Stimulated activated CD4-positive, alpha-beta T cell treated with anti-CD3 and anti-CD28 coated beads, Interleukin-4, amount 100 ng/mL, for 48 hours (primary cell): ENCODE measurements around the gene TYW1B.
"Not testable (repeated sequence)": the region's sequence is repeated elsewhere in the genome, so short reads cannot be mapped to it uniquely, and the experiment has no call there.

Experiments
- DNase-seq, 2 donors: peaks; one replicate each; pipeline ENCODE4 v3.0.0-alpha.2; 2020; ENCODE audit warnings: low read depth in 2 of 2

Gene TYW1B

DNA sequence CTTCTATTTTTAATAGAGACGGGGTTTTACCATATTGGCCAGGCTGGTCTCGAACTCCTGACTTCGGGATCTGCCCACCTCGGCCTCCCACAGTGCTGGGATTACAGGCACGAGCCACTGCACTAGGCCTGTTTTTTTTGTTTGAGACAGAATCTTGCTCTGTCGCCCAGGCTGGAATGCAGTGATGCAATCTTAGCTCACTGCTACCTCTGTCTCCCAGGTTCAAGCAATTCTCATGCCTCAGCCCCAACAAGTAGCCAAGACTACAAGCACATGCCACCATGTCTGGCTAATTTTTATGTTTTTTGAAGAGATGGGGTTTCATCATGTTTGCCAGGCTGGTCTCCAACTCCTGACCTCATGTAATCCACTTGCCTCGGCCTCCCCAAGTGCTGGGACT lies 73.7 kb downstream of the TYW1B start:
- DNase-seq, result no peak

DNA sequence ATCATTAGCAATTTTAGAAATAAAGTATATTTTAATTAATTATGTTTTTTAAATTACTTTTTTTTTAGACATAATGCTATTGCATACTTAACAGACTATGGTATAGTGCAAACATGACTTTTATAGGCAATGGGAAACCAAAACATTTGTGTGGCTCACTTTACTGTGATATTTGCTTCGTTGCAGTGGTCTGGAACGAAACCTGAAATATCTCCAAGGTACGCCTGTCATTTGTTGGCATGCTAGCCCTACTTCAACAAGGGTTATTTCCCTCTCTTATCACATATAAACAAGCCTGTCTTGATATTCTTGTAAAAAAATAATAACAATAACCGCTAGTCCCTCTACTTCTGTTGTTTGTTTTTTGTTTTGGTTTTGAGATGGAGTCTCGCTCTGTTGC lies 74.2 kb downstream of the TYW1B start:
- no peak for DNase-seq

DNA sequence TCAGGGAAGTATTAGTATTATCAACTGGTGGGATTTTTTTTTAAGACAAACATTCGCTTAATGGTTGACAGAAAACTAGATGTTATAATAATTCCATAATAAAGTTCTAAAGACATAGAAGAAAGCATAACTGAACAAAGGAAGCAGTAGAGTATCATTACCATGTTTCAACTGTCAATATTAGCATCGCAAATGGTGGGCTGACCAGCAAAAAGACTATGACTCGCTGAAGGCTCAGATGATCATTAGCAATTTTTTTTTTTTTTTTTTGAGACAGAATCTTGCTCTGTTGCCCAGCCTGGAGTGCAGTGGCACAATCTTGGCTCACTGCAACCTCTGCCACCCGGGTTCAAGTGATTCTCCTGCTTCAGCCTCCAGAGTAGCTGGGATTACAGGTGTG lies 74.8 kb downstream of the TYW1B start:
- not testable (repeated sequence) for DNase-seq

DNA sequence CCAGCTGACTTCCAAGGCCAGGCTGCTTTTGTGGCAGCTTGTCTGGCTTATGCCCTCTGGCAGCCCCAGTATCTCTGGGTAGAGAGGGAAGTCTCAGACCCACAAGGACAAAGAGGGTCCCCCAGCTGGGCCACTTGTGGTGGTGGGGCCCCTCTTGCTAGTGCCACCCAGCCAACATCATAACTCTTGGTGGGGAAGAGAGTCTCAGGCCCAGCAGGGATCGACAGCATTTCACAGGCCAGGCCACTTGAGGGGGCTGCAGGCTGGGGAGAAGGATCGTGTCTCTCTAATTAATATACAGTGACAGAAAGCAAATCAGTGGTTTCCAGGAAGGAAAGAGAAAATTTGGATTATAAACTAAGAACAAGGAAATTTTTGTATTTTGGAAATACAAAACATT lies 76.0 kb downstream of the TYW1B start:
- no peak for DNase-seq

DNA sequence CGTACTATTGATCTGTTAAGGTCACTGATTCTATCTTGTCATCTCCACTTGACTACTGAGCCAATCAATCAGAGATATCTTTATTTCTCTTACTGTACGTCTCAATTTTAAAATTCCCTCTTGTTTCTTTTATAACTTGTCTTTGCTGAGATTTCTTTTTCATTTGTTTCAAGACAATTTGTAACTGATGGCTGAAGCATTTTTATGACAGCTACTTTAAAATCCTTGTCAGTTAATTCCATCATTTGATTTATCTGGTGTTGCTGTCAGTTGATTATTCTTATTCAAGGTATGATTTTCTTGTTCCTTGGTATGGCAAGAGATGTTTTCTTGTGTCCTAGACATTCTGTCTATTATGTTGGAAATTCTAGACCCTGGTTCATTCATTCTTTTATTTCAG lies 76.6 kb downstream of the TYW1B start:
- no peak for DNase-seq

DNA sequence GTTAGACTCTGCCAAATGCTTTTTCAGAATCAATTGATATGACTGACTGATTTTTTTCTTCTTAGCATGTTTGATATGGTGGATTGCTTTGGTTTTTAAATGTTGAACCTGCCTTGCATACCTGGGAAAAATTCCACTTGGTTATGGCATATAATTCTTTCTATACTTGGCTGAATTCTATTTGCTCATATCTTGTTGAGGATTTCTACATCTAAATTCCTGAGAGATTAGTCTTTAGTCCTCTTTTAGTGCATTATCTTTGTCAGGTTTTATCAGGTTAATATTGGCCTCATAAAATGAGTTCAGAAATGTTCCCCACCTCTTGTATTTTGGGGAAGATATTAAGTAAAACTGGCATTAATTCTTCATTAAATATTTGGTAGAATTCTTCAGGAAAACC lies 79.4 kb downstream of the TYW1B start:
- not testable (repeated sequence) for DNase-seq

DNA sequence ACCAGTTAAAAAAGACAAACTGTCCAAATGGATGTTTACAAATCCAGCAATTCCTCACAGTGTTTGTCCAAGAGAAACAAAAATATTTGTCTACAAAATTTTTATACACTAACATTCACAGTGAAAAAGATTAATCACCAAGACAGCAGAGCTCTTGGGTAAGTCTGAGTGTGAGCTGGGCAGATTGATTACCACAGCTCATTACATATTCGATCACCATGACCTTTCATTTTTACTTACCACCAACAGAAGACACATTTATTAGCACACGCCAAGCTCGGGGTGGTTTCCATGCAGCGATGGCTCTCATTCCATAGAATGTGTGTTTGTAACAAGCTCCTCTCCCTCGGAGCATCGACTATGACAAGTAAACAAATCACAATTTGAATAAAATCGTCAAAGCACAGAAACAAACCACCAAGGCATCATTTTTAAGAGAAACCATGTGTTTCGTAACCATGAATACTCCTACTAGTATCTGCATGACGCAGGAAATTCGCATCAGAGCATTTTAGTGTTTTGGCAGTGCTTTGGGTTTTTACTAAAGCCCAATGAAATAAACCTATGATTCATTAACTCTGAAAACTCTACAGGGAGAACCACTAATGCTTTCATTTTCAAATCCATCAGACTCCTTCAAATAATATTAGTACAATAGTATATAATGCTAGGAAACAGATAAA lies 83.6 kb downstream of the TYW1B start:
- DNase-seq, result not testable (repeated sequence)

DNA sequence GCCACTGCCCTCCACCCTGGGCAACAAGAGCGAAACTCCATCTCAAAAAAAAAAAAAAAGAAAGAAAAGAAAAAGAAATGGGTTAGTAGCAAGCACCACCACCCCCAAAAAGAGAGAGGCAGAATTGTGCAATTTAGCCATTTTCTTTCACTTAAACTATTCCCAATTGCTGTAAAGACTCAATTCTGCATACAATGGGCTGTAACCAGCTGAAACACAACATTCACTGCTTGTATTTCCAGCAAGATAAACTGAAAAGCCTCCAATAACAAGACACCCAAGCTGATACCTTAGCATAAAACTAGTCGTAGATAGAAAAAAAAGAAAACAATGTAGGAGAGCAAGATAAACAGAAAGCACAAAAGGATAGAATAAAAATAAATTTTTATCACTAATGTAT lies 84.2 kb downstream of the TYW1B start:
- not testable (repeated sequence) for DNase-seq

DNA sequence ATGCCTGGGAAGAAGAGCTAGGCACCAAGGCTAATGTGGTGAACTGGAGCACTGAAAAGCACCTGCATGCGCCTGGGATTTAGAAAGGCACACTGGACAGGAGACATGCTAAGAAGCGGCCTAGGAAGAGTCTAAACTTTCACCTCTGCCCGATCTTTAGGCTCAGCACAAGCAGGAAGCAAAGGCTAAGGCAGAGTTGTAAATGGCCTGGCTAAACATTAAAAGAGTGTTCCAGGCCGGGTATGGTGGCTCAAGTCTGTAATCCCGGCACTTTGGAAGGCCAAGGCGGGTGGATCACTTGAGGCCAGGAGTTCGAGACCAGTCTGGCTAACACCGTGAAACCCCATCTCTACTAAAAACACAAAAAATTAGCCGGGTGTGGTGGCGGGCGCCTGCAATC lies 88.3 kb downstream of the TYW1B start:
- DNase-seq, result not testable (repeated sequence)

DNA sequence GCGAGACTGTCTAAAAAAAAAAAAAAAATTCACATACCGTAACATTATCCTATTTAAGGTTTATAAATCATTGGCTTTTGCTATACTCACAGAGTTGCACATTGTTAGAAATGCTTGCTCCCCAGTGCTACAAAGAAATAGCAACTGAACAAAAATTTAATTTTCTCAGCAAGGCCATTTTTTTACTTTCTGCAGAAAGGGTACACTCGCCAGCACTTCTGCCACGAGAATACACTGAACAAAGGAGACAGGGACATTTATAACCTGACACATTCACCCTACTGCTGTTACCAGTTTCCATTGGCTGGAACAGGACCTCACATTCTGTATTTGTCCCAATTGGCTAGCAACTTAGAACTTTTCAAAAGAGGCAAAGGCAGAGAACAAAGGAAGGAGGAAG lies 92.1 kb downstream of the TYW1B start:
- not testable (repeated sequence) for DNase-seq

DNA sequence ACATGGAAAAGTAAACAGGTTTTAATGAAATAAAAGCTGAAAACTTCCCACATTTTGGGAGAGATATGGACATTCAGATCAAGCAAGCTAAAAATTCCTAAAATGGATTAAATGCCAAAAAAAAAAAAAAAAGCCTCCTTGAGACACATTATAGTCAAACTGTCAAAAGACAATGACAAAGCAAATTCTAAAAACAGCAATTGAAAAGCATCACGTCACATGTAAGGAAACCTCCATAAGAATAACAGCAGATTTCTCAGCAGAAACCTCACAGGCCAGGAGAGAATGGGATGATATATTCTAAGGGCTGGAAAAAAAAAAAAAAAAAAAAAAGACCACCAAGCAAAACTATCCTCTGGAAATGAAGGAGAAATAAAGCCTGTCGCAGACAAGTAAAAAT lies 97.2 kb downstream of the TYW1B start:
- not testable (repeated sequence) for DNase-seq

DNA sequence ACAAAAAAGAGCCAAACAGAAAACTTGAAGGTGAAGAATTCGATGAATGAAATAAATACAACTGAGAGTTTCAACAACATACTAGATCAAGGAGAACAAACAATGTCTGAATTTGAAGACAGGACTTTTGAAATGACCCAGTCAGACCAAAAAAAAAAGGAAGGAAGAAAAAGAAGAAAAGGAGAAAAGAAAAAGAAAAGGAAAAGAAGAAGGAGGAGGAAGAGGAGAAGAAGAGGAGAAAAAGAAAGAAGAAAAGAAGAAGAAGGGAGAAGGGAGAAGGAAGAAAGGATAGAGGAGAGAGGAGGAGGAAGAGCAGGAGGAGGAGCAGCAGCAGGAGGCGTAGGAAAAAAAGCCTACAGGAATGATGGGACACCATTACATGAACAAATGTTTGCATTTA lies 97.6 kb downstream of the TYW1B start:
- not testable (repeated sequence) for DNase-seq

DNA sequence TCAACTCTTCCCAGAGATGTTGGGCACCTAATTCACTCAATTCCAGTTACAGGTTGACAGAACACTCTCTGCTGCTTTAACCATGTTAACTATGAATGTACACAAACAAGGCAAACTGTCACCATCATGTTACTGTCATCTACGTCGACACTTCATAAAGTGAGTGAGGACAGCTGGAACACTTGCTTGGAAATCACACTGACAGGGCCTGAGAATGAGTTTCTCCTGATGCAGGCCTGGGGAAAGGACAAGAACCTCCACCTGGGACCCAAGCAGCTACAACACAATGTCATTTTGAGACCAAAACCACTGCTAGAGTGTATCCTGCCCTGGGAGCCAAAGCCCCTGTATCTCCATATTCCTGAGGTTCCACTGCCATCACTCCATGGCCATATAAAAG lies 98.9 kb downstream of the TYW1B start:
- DNase-seq, result not testable (repeated sequence)

DNA sequence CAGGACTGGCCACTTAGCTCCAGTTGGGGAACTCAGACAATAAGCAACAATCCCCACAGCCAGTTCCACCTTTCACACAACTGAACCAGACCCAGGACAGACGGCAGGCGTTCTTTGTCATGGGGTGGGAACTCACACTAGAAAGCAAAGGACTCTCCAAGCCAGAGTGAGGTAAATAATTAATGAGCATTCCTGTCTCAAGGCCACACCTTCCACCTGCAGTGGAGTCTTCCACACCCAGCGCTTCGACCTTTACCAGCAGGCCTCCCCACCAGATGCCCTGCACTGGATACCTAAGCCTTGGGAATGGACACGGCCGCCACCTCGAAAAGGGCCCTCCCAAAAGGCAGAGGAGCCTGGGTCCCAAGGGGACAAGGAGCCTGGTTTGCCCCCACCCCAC lies 105.3 kb downstream of the TYW1B start:
- not testable (repeated sequence) for DNase-seq

DNA sequence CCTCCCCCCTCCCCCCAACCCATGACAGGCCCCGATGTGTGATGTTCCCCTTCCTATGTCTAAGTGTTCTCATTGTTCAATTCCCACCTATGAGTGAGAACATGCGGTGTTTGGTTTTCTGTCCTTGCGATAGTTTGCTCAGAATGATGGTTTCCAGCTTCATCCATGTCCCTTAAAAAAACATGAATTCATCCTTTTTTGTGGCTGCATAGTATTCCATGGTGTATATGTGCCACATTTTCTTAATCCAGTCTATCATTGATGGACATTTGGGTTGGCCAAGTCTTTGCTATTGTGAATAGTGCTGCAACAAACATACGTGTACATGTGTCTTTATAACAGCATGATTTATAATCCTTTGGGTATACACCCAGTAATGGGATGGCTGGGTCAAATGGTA lies 107.1 kb downstream of the TYW1B start:
- DNase-seq, result not testable (repeated sequence)

DNA sequence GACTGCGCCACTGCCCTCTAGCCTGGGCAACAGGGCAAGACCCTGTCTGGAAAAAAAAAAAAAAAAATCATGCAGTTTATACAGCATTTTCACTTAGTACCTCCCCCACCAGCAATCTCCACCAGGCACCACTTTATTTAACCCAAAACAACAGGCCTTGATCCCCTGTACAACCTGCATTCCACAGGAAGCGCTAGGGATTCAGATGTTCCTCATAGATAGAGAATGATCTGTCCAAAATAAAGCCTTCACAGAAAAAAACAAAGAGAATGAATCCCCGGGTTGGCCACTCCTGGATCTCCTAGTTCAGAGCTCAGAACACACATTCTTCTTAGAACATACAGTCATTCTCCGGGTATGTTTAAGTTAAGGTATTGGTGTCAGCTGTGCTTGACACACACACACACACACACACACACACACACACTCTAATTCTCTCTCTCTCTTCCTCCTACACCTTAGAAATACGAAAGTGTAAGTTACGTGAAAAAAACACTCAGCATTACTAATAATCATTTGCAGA lies 110.7 kb downstream of the TYW1B start:
- not testable (repeated sequence) for DNase-seq

DNA sequence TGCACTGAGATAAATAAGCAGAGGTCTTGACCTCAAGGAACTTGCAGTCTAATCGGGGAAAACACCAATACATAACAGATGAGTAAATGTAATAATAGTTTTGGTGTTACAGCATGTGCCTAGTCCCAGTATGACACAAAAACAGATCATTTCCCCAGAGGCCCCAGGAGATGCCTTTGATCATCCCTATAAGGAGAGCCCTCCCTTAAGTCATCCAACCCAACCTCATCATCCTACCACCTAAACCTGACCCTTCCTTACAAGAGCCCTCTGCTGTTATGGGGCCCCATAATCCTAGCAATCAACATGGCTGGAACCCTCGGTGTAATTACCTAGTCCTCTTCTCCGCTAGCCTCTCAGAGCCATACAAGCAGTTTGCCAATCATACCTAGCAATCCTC lies 116.1 kb downstream of the TYW1B start:
- DNase-seq, result not testable (repeated sequence)

DNA sequence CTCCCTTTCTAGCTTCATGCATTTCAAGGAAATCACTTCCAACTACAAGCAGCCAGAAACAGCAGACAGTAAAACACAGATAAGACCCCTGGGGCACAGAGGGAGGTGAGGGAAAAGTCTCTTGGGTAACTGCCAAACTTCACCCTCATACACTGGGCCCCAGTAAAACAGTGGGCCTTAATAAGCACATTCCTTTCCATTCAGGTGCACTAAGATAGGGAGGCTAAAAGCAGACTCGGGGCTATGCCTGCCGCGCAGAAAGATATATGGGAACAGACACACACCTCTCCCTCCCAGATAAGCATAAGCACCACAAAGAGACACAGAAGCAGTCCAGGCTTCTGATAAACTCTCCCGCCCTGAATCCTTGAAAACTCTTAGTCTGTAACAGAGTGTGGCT lies 117.0 kb downstream of the TYW1B start:
- no peak for DNase-seq

DNA sequence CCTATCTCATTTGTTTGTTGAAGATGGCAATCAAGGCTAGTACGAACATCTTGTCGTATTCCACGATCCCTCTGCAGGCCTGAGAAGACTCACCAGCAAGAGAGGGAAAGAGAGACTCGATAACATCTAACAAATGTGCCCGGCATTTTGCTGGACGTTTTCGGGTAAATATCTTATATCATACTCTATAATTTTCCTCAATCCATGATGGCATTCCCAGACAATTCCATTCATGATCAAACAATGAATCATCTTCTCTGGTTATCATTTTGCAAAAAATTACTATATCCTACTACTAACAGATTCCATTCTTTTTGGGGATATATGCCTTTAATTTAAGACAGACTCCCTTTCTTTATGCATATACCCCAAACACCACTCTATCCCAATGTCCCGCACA lies 118.1 kb downstream of the TYW1B start:
- DNase-seq, result no peak

DNA sequence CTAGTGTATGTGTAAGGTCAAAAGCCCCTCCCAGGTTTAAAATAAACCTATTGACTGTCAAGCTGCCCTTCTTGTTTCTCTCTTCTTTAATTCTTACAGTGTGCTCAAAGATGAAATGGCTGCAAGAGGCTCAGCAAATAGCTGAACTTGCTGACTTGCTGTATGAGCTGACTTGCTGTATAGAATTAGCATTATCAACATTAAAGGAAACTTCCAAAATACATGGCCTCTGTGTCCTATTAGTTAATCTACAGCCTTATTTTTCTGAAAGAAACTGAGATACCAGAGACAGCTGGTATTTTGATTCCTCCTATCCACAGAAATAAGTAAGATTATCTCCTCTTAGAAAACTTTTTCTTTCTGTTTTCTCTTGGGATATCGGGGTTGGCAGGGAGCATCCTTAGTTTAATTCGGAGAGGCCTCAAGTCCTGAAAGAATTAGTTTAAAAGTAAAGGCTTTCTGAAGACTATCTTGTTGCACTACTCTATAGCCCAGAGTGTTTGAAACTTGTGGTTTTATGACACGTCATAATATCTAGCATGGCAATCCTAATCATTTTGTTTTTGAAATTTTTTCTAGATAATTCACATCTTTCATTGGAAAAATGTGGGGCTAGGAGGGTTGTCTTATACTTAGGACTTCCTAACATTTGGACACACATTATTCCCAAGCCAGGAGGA lies 119.5 kb downstream of the TYW1B start:
- DNase-seq, result not testable (repeated sequence)

DNA sequence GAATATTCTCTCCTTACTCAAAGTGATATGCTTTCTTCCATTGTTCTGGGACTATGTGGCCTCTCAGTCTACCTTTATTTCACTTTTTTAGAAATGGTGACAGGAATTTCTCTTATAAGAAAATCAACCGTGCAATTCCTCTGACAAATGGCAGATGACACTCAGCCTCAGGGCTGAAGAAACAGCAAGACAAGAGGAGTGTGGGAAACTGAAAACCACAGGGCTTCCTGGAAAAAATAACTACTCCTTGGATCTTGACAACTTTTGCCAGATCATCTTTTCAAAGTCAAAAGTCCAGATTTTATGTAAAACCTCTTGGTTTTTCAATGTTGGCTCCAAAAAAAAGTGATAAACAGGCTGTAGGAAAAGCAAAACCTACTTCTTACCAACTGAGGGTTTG lies 121.5 kb downstream of the TYW1B start:
- no peak for DNase-seq

DNA sequence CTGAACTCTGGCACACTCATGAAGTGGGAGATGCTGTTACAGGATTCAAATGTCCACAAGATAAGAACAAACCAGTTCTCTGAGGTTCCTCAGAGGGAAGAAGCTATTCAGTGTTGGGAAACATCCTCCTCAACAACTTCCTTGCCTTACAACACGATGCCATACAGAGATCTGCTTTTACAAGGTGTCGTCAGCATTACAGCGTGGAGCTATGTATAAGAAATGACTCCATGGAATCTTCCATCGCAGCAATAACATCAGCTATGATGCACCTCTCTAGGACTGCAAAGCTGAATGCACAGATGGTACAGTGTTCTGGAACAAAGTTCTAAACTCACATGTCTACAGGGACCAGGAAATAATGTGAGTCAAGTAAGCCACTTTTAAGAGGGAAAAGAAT lies 122.3 kb downstream of the TYW1B start:
- DNase-seq, result not testable (repeated sequence)

DNA sequence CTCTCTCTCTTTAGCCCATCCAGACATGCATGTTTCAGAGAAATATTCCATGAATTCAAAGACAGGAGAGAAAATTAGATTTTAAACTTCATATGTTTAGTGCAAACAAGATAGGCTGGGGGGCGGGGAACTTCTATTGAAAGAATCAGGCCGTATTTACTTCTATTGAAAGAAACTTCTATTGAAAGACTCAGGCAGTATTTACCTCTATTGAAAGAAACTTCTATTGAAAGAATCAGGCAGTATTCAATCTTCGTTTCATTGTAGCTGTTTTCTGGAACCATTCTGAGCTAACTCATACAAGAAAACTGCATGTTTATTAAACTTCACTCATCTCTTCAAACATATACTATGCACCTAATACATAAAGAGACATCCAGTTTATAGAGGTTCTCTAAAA lies 123.1 kb downstream of the TYW1B start:
- DNase-seq, result no peak
